Lung microvascular endothelial cell (primary cell): ENCODE measurements around the gene CCR8. TPM values are rescaled to one million over a fixed set of nuclear protein-coding genes. Genes with fewer than 3 reads are reported as not detected.

Experiments used
- total RNA-seq: library from RNA; depleted of rRNA; stranded (reverse); fragments of >200 nt; gene quantifications from 2 replicates; pipeline ENCODE4 v1.2.1, GENCODE V29; 2014

The CCR8 gene
- total RNA-seq, 1 donor from 2014 or later: not detected

Other genes starting within 250 kb of the CCR8 start
- 22.4 and 31.3 TPM in 2 replicates for gene GORASP1, start 222.1 kb upstream of the CCR8 start, total RNA-seq
- gene TTC21A, start 222.0 kb upstream of the CCR8 start, total RNA-seq: 1.3 and 1.6 TPM in 2 replicates
- 7.6 and 10.5 TPM in 2 replicates for gene CSRNP1, start 176.1 kb upstream of the CCR8 start, total RNA-seq
- gene XIRP1, start 137.1 kb upstream of the CCR8 start, total RNA-seq: not detected in 2 replicates
- not detected in 2 replicates for gene CX3CR1, start 49.7 kb upstream of the CCR8 start, total RNA-seq
- 13.7 and 16.1 TPM in 2 replicates for gene SLC25A38, start 53.7 kb downstream of the CCR8 start, total RNA-seq
- 1,101 and 1,430 TPM in 2 replicates for gene RPSA, start 77.0 kb downstream of the CCR8 start, total RNA-seq
- under 0.01 TPM in 1 of 2 replicates, not detected in the other for gene MOBP, start 138.0 kb downstream of the CCR8 start, total RNA-seq